GM12873 (cell line): Measurements from ENCODE around the gene BORCS8.

Source experiments
- TF ChIP-seq, protein P1 (sequence below): IDR thresholded peaks from 2 replicates; pipeline ENCODE4 v1.5.1; 2012; ENCODE audit warnings: low read depth, mild to moderate bottlenecking, moderate library complexity, low read length, control low read depth; ENCODE audit not compliant: insufficient read depth; ENCODE audit errors: missing control alignments

BORCS8 gene

DNA sequence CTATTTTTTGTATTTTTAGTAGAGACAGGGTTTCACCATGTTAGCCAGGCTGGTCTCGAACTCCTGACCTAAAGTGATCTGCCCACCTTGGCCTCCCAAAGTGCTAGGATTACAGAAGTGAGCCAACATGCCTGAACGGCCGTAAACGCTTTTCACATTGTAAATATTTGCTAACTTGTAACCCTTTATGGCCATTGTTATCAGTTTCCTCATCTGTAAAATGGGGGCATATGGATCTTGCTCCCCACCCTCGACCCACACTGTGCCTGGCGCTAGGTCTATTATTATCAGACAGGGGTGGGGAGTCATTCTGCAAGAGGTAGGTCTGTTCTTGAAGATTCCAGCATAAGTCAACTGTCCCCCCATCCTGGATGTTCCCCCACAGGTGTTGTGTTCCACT, 31.7 kb upstream of the BORCS8 start:
- TF ChIP-seq, protein P1, sequence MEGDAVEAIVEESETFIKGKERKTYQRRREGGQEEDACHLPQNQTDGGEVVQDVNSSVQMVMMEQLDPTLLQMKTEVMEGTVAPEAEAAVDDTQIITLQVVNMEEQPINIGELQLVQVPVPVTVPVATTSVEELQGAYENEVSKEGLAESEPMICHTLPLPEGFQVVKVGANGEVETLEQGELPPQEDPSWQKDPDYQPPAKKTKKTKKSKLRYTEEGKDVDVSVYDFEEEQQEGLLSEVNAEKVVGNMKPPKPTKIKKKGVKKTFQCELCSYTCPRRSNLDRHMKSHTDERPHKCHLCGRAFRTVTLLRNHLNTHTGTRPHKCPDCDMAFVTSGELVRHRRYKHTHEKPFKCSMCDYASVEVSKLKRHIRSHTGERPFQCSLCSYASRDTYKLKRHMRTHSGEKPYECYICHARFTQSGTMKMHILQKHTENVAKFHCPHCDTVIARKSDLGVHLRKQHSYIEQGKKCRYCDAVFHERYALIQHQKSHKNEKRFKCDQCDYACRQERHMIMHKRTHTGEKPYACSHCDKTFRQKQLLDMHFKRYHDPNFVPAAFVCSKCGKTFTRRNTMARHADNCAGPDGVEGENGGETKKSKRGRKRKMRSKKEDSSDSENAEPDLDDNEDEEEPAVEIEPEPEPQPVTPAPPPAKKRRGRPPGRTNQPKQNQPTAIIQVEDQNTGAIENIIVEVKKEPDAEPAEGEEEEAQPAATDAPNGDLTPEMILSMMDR = no peak

DNA sequence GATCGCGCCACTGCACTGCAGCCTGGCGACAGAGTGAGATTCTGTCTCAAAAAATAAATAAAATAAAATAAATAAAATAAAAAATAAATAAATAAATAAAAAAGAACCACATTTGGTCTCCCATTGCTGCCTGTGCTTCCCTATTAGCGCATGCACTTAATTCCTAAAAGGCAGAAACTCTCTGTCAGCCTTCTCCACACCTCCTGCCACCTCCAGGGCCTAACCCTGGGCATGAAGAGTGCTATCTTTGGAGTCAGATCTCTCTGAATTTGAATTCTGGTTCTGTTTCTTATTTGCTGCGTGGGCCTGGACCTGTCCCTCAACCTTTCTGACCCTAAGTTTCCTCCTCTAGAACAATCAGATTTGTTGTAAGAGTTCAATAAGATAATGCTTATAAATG, 31.1 kb upstream of the BORCS8 start:
- TF ChIP-seq, protein P1 = no peak

- TF ChIP-seq, protein P1 = no peak
These were observed 27.0 kb upstream of the BORCS8 start for GRCh38 chr19:19218911-19219310.

- TF ChIP-seq, protein P1 = peak; percentile 37
These were observed 25.1 kb upstream of the BORCS8 start for GRCh38 chr19:19217099-19217498.

GRCh38 chr19:19215792-19216191, 23.8 kb upstream of the BORCS8 start:
- TF ChIP-seq, protein P1 = no peak

GRCh38 chr19:19214892-19215291, 22.9 kb upstream of the BORCS8 start:
- TF ChIP-seq, protein P1 = no peak

DNA sequence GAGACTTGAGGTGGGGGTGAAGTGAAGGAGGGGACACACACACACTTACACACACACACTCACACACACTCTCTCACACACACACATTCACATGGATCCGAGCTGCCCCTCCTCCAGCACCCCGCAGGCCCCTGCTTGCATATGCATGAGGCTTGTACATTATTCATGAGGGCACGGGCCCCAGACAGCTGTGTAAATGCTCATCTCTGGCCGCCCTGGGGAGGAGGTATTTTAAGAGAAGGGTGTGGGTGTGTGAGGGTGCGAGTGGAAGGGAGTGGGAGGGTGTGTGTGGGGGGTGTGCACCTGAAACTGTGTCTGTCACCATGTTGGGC, 22.2 kb upstream of the BORCS8 start:
- TF ChIP-seq, protein P1 = no peak
